Ecto neural progenitor cell (in vitro differentiated cells): ENCODE measurements around the gene TTC33.
"Not testable (repeated sequence)": the region's sequence is repeated elsewhere in the genome, so short reads cannot be mapped to it uniquely, and the experiment has no call there.

ENCODE experiments used
- DNase-seq: peaks from one replicate; pipeline ENCODE4 v3.0.0-alpha.2; 2018; ENCODE audit warnings: low spot score

TTC33 gene

GRCh38 chr5:40779561-40779960 lies 23.8 kb upstream of the TTC33 start:
- DNase-seq, result no peak

- no peak for DNase-seq
Observed at GRCh38 chr5:40778133-40778532, 22.4 kb upstream of the TTC33 start.

GRCh38 chr5:40776658-40776977 lies 20.9 kb upstream of the TTC33 start:
- DNase-seq, result no peak

GRCh38 chr5:40775846-40776657 lies 20.3 kb upstream of the TTC33 start:
- no peak for DNase-seq

GRCh38 chr5:40775085-40775845 lies 19.5 kb upstream of the TTC33 start:
- DNase-seq, result no peak

GRCh38 chr5:40774623-40775022 lies 18.9 kb upstream of the TTC33 start:
- no peak for DNase-seq

- no peak for DNase-seq
Observed at GRCh38 chr5:40770764-40771163, 15.0 kb upstream of the TTC33 start.

GRCh38 chr5:40762705-40763104 lies 6.9 kb upstream of the TTC33 start:
- no peak for DNase-seq

GRCh38 chr5:40757400-40757799 lies 1.6 kb upstream of the TTC33 start:
- DNase-seq, result no peak

GRCh38 chr5:40755093-40755406 lies 711 bp downstream of the TTC33 start:
- peak; percentile 58 for DNase-seq

GRCh38 chr5:40754381-40755092 lies 1.2 kb downstream of the TTC33 start:
- DNase-seq, result no peak

GRCh38 chr5:40746703-40747102 lies 9.1 kb downstream of the TTC33 start:
- DNase-seq, result no peak

- DNase-seq, result no peak
Observed at GRCh38 chr5:40743771-40744170, 12.0 kb downstream of the TTC33 start.

- no peak for DNase-seq
Observed at GRCh38 chr5:40738502-40738901, 17.3 kb downstream of the TTC33 start.

- no peak for DNase-seq
Observed at GRCh38 chr5:40736103-40736875, 19.5 kb downstream of the TTC33 start.

GRCh38 chr5:40735609-40736008 lies 20.2 kb downstream of the TTC33 start:
- DNase-seq, result no peak

- no peak for DNase-seq
Observed at GRCh38 chr5:40734986-40735385, 20.8 kb downstream of the TTC33 start.

GRCh38 chr5:40733879-40734563 lies 21.7 kb downstream of the TTC33 start:
- DNase-seq, result no peak

GRCh38 chr5:40733434-40733833 lies 22.3 kb downstream of the TTC33 start:
- no peak for DNase-seq

- DNase-seq, result not testable (repeated sequence)
Observed at GRCh38 chr5:40722497-40722911, 33.3 kb downstream of the TTC33 start.

- DNase-seq, result no peak
Observed at GRCh38 chr5:40720069-40720468, 35.7 kb downstream of the TTC33 start.

GRCh38 chr5:40717281-40717680 lies 38.5 kb downstream of the TTC33 start:
- DNase-seq, result no peak
